H9 (cell line): ENCODE measurements around the gene PARVB. TPM values are rescaled to one million over a fixed set of nuclear protein-coding genes. Genes with fewer than 3 reads are reported as not detected.

Experiments
- DNase-seq: peaks from one replicate; pipeline ENCODE4 v3.0.0-alpha.2; 2017
- H2AFZ ChIP-seq: one replicate; pipeline ENCODE4 v1.6.1; 2013; ENCODE audit warnings: mild to moderate bottlenecking, low read length, control low read depth, moderate library complexity
- H2AK5ac ChIP-seq: 2 replicates; pipeline ENCODE4 v1.6.1; 2013; ENCODE audit warnings: low read length, control low read depth, mixed read lengths; ENCODE audit not compliant: insufficient read length
- H2BK120ac ChIP-seq: one replicate; pipeline ENCODE4 v1.6.1; 2013; ENCODE audit warnings: low read depth, mild to moderate bottlenecking, low read length, control low read depth, inconsistent platforms; ENCODE audit not compliant: poor library complexity, severe bottlenecking
- H2BK12ac ChIP-seq: 2 replicates; pipeline ENCODE4 v1.6.1; 2013; ENCODE audit warnings: low read length, control low read depth, mixed read lengths, low read depth; ENCODE audit not compliant: insufficient read length
- H2BK15ac ChIP-seq: 2 replicates; pipeline ENCODE4 v1.6.1; 2013; ENCODE audit warnings: low read depth, low read length, control low read depth
- H2BK20ac ChIP-seq: one replicate; pipeline ENCODE4 v1.6.1; 2013; ENCODE audit warnings: low read depth, mild to moderate bottlenecking, low read length, control low read depth, inconsistent platforms; ENCODE audit not compliant: poor library complexity, severe bottlenecking
- H2BK5ac ChIP-seq: 2 replicates; pipeline ENCODE4 v1.6.1; 2013; ENCODE audit warnings: low read length, control low read depth, mixed read lengths; ENCODE audit not compliant: insufficient read length
- H3K14ac ChIP-seq: 2 replicates; pipeline ENCODE4 v1.6.1; 2013; ENCODE audit warnings: low read length, control low read depth; ENCODE audit not compliant: insufficient read depth
- H3K18ac ChIP-seq: 2 replicates; pipeline ENCODE4 v1.6.1; 2013; ENCODE audit warnings: low read depth, mild to moderate bottlenecking, mixed read lengths, low read length, control low read depth; ENCODE audit not compliant: insufficient read length
- H3K23ac ChIP-seq: 2 replicates; pipeline ENCODE4 v1.6.1; 2013; ENCODE audit warnings: low read length, control low read depth, mixed read lengths, low read depth; ENCODE audit not compliant: insufficient read length
- H3K23me2 ChIP-seq: 2 replicates; pipeline ENCODE4 v1.6.1; 2013; ENCODE audit warnings: low read depth, mild to moderate bottlenecking, mixed read lengths, low read length, control low read depth; ENCODE audit not compliant: insufficient read length, poor library complexity, severe bottlenecking
- H3K27ac ChIP-seq: 2 replicates; pipeline ENCODE4 v1.5.1; 2013; ENCODE audit warnings: low read length, control low read depth, mixed read lengths, low read depth; ENCODE audit not compliant: insufficient read length
- H3K27me3 ChIP-seq: 2 replicates; pipeline ENCODE4 v1.6.1; 2013; ENCODE audit warnings: low read length, control low read depth, inconsistent platforms; ENCODE audit not compliant: insufficient read depth
- H3K4ac ChIP-seq: 2 replicates; pipeline ENCODE4 v1.6.1; 2013; ENCODE audit warnings: low read depth, mild to moderate bottlenecking, control low read depth, inconsistent platforms, low read length, moderate library complexity
- H3K4me1 ChIP-seq: 2 replicates; pipeline ENCODE4 v1.6.1; 2013; ENCODE audit warnings: low read length, control low read depth, inconsistent platforms; ENCODE audit not compliant: insufficient read depth
- H3K4me2 ChIP-seq: 2 replicates; pipeline ENCODE4 v1.6.1; 2013; ENCODE audit warnings: low read length, control low read depth, mixed read lengths; ENCODE audit not compliant: insufficient read length, insufficient read depth
- H3K56ac ChIP-seq: 2 replicates; pipeline ENCODE4 v1.6.1; 2013; ENCODE audit warnings: low read depth, mild to moderate bottlenecking, mixed read lengths, low read length, control low read depth; ENCODE audit not compliant: insufficient read length
- H3K79me1 ChIP-seq: 2 replicates; pipeline ENCODE4 v1.6.1; 2013; ENCODE audit warnings: low read depth, mild to moderate bottlenecking, moderate library complexity, low read length, control low read depth, inconsistent platforms; ENCODE audit not compliant: insufficient read depth, poor library complexity, severe bottlenecking
- H3K79me2 ChIP-seq: 2 replicates; pipeline ENCODE4 v1.6.1; 2013; ENCODE audit warnings: low read length, control low read depth, inconsistent platforms; ENCODE audit not compliant: insufficient read depth
- H3K9ac ChIP-seq: 2 replicates; pipeline ENCODE4 v1.6.1; 2013; ENCODE audit warnings: low read length, control low read depth, mixed read lengths; ENCODE audit not compliant: insufficient read length; ENCODE audit errors: extremely low read depth
- H3K9me3 ChIP-seq: one replicate; pipeline ENCODE4 v1.6.1; 2013; ENCODE audit warnings: low read depth, low read length, inconsistent platforms; ENCODE audit not compliant: control insufficient read depth
- H3T11ph ChIP-seq: one replicate; pipeline ENCODE4 v1.6.1; 2013; ENCODE audit warnings: mild to moderate bottlenecking, low read length, control low read depth, inconsistent platforms
- H4K20me1 ChIP-seq: one replicate; pipeline ENCODE4 v1.6.1; 2013; ENCODE audit not compliant: control insufficient read depth, insufficient read length, insufficient read depth
- H4K5ac ChIP-seq: 2 replicates; pipeline ENCODE4 v1.6.1; 2013; ENCODE audit warnings: low read depth, mild to moderate bottlenecking, mixed read lengths, low read length, control low read depth; ENCODE audit not compliant: insufficient read length
- H4K8ac ChIP-seq: replicated peaks from 2 replicates; pipeline ENCODE4 v1.6.1; 2013; ENCODE audit warnings: low read length, control low read depth, mixed read lengths, low read depth; ENCODE audit not compliant: insufficient read length
- H4K91ac ChIP-seq: 2 replicates; pipeline ENCODE4 v1.6.1; 2013; ENCODE audit warnings: low read depth, mild to moderate bottlenecking, moderate library complexity, mixed read lengths, low read length, control low read depth; ENCODE audit not compliant: insufficient read length
- H3K27ac Mint-ChIP-seq, 3 experiments: 2 replicates in 2 of 3; 3 replicates in 1 of 3; pipeline ENCODE4 v1.8.0; 2020 to 2021; ENCODE audit warnings: mixed read lengths in 3 of 3, mild to moderate bottlenecking in 1 of 3, moderate library complexity in 1 of 3
- H3K27me3 Mint-ChIP-seq: 2 replicates; pipeline ENCODE4 v1.8.0; 2021; ENCODE audit warnings: low read depth, mild to moderate bottlenecking, moderate library complexity, mixed read lengths
- H3K36me3 Mint-ChIP-seq, 3 experiments: 2 replicates in 2 of 3; 3 replicates in 1 of 3; pipeline ENCODE4 v1.8.0; 2020 to 2021; ENCODE audit warnings: low read depth in 3 of 3, mixed read lengths in 3 of 3; ENCODE audit not compliant: insufficient read depth in 1 of 3
- H3K4me1 Mint-ChIP-seq, 2 experiments: 2 replicates each; pipeline ENCODE4 v1.8.0; 2020; ENCODE audit warnings: mixed read lengths in 2 of 2
- H3K4me3 Mint-ChIP-seq, 2 experiments: 2 replicates in 1 of 2; 3 replicates in 1 of 2; pipeline ENCODE4 v1.8.0; 2020 to 2021; ENCODE audit warnings: mild to moderate bottlenecking in 2 of 2, mixed read lengths in 2 of 2, moderate library complexity in 1 of 2
- H3K9me3 Mint-ChIP-seq, 2 experiments: 2 replicates in 1 of 2; 3 replicates in 1 of 2; pipeline ENCODE4 v1.8.0; 2020; ENCODE audit warnings: mild to moderate bottlenecking in 2 of 2, mixed read lengths in 2 of 2, moderate library complexity in 1 of 2
- WGBS: extraction: QIAGEN DNeasy Blood & Tissue Kit; methylation state at CpG from one replicate; pipeline ENCODE4 v1.1.7; 2013; ENCODE audit warnings: missing lambda C conversion rate, low lambda C conversion rate, mixed read lengths; ENCODE audit not compliant: insufficient read length; ENCODE audit errors: extremely low coverage; 5-methylcytosine and 5-hydroxymethylcytosine counted together
- total RNA-seq: library from RNA; stranded (reverse); gene quantifications from 2 replicates; pipeline ENCODE4 v1.2.1, GENCODE V29; 2021
- TF ChIP-seq, protein P1 (sequence below): fragments of 200-600 bp; sonication (generic); conservative IDR thresholded peaks from 3 replicates; pipeline ENCODE4 v1.8.0; 2021; ENCODE audit warnings: antibody characterized with exemption, mild to moderate bottlenecking

Gene PARVB
- total RNA-seq, 1 experiment from 2014 or later, result 15.6 TPM

DNA sequence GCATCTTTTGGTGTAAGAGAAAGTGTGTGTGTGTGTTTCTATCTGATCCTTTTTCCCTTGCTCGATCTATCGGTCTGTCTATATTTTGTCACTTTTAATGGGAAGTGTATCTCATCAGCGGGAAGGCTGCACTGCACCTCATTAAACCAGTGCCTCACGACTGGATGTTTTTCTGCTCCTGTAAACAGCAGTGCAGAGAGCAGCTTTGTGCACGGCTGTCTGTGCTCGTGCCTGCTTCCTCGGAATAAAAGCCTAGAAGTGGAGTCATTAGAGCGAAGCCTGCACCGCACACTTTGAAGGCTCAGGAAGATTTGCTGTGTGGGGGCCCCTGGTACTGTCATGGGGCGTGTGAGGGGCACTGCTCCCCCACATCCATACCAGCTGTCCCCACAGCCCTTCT lies 129.6 kb downstream of the PARVB start:
- Histone ChIP-seq H3K4me2 (no peak overlapping the region), H4K8ac (no peak overlapping the region), H3K4ac (no peak overlapping the region), H2BK15ac (no peak overlapping the region), H3K79me2 (no peaks in the 10 kb centered on the region), H3K4me1 (peaks cover 8% of the 10 kb centered on the region), H3K27ac (no peak overlapping the region), H3K56ac (no peak overlapping the region), H2BK12ac (no peak overlapping the region), H3K27me3 (no peaks in the 10 kb centered on the region), H3K79me1 (no peaks in the 10 kb centered on the region), H3K9me3 (no peaks in the 10 kb centered on the region), H3K23ac (no peak overlapping the region), H2BK5ac (no peak overlapping the region), H3T11ph (no peak overlapping the region), H2BK20ac (no peak overlapping the region), H2AK5ac (no peak overlapping the region), H4K20me1 (no peaks in the 10 kb centered on the region), H4K91ac (no peak overlapping the region), H3K9ac (no peak overlapping the region), H3K23me2 (no peaks in the 10 kb centered on the region), H2AFZ (no peak overlapping the region), H2BK120ac (no peak overlapping the region), H3K14ac (no peak overlapping the region), H4K5ac (no peak overlapping the region), H3K18ac (no peak overlapping the region)
- no peak for DNase-seq
- WGBS, result no CpG with 5 or more reads among the region's 10 CpGs
- Mint-ChIP-seq H3K36me3 (no peaks in the 10 kb centered on the region; a peak in 2 of 7 replicates), H3K9me3 (no peaks in the 10 kb centered on the region), H3K27ac (no peak overlapping the region), H3K27me3 (no peaks in the 10 kb centered on the region), H3K4me3 (no peak overlapping the region), H3K4me1 (peaks cover 23 to 24% of the 10 kb centered on the region in 2 experiments)
- TF ChIP-seq, protein P1, sequence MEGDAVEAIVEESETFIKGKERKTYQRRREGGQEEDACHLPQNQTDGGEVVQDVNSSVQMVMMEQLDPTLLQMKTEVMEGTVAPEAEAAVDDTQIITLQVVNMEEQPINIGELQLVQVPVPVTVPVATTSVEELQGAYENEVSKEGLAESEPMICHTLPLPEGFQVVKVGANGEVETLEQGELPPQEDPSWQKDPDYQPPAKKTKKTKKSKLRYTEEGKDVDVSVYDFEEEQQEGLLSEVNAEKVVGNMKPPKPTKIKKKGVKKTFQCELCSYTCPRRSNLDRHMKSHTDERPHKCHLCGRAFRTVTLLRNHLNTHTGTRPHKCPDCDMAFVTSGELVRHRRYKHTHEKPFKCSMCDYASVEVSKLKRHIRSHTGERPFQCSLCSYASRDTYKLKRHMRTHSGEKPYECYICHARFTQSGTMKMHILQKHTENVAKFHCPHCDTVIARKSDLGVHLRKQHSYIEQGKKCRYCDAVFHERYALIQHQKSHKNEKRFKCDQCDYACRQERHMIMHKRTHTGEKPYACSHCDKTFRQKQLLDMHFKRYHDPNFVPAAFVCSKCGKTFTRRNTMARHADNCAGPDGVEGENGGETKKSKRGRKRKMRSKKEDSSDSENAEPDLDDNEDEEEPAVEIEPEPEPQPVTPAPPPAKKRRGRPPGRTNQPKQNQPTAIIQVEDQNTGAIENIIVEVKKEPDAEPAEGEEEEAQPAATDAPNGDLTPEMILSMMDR, result no peak
